Hepatocyte (in vitro differentiated cells): Measurements from ENCODE around the gene HLA-DPB1.

ENCODE experiments used
- EZH2 ChIP-seq: fragments of 200-600 bp; sonication (generic); IDR thresholded peaks from 2 replicates; pipeline ENCODE4 v1.6.1; 2016; ENCODE audit warnings: antibody characterized with exemption, mild to moderate bottlenecking, borderline replicate concordance
- EZH2phosphoT487 ChIP-seq: fragments of 200-600 bp; sonication (generic); IDR thresholded peaks from one replicate; pipeline ENCODE4 v1.6.1; 2018; ENCODE audit warnings: antibody characterized with exemption, mild to moderate bottlenecking, low read depth, moderate library complexity; ENCODE audit not compliant: unreplicated experiment, severe bottlenecking
- TF ChIP-seq, protein P1 (sequence below): fragments of 200-600 bp; sonication (generic); IDR thresholded peaks from 2 replicates; pipeline ENCODE4 v1.5.1; 2016; ENCODE audit warnings: antibody characterized with exemption, mild to moderate bottlenecking; ENCODE audit not compliant: poor library complexity

DNA sequence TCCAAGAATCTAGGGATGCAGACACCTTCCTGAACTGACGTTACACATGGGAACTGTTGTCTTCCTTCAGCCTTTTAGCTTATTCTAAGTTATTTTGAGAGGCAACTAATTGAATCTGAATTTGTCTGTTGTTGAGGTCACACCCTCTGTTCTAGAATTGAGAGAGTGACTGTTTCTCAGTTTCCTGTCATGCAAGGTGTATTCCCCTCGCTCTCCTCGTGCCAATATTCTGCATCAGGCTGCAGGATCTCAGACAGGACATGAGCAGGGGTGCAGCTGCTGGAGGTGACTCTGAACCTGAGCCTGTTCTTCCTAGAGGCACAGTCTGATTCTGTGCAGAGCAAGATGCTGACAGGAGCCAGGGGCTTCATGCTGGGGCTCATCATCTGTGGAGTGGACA is 52.5 kb downstream of the HLA-DPB1 start:
- no peak for TF ChIP-seq EZH2
- TF ChIP-seq, protein P1, sequence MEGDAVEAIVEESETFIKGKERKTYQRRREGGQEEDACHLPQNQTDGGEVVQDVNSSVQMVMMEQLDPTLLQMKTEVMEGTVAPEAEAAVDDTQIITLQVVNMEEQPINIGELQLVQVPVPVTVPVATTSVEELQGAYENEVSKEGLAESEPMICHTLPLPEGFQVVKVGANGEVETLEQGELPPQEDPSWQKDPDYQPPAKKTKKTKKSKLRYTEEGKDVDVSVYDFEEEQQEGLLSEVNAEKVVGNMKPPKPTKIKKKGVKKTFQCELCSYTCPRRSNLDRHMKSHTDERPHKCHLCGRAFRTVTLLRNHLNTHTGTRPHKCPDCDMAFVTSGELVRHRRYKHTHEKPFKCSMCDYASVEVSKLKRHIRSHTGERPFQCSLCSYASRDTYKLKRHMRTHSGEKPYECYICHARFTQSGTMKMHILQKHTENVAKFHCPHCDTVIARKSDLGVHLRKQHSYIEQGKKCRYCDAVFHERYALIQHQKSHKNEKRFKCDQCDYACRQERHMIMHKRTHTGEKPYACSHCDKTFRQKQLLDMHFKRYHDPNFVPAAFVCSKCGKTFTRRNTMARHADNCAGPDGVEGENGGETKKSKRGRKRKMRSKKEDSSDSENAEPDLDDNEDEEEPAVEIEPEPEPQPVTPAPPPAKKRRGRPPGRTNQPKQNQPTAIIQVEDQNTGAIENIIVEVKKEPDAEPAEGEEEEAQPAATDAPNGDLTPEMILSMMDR = no peak
- no peak for TF ChIP-seq EZH2phosphoT487
